ENCODE results near the gene SNX6.
"Not testable (repeated sequence)": the region's sequence is repeated elsewhere in the genome, so short reads cannot be mapped to it uniquely, and the experiment has no call there.

SNX6 gene

GRCh38 chr14:34569750-34570149, 60.2 kb downstream of the SNX6 start:
- no peaks in the 10 kb centered on the region for H3K79me2 ChIP-seq (ENCODE audit: insufficient read depth, low read length)
- H3K4me3 ChIP-seq (ENCODE audit: low read depth in 1 of 2, low read length in 2 of 2) = no peak overlapping the region
- H3K4me2 ChIP-seq (ENCODE audit: insufficient read depth, low read length) = no peak overlapping the region
- peaks cover 82% of the 10 kb centered on the region for H3K36me3 ChIP-seq (ENCODE audit: insufficient read depth, low read length)
- ATAC-seq (ENCODE audit: insufficient read depth, low read depth) = no peak
- DNase-seq = no peak
- H3K9me3 ChIP-seq (ENCODE audit: insufficient read depth, low read length, severe bottlenecking) = no peaks in the 10 kb centered on the region
- H3K9ac ChIP-seq (ENCODE audit: low read depth, low read length) = no peak overlapping the region
- no peaks in the 10 kb centered on the region for H4K20me1 ChIP-seq (ENCODE audit: insufficient read depth, low read length)
- no peaks in the 10 kb centered on the region for H3K27me3 ChIP-seq (ENCODE audit: insufficient read depth, low read length, poor library complexity)
- no peak overlapping the region for H2AFZ ChIP-seq (ENCODE audit: low read depth, low read length)
- no peak for TF ChIP-seq CTCF (IDR thresholded peaks at IDR 0.05; ENCODE audit: borderline replicate concordance, extremely low read depth, low read length, poor library complexity, severe bottlenecking)
- no peak for TF ChIP-seq EZH2 (IDR thresholded peaks at IDR 0.05; ENCODE audit: borderline replicate concordance, low read depth, low read length, severe bottlenecking)
- no peak overlapping the region for H3K27ac ChIP-seq (ENCODE audit: low read length)
- H3K4me1 ChIP-seq (ENCODE audit: insufficient read depth, low read length) = no peaks in the 10 kb centered on the region

GRCh38 chr14:34568803-34569202, 61.1 kb downstream of the SNX6 start:
- Histone ChIP-seq H3K27me3 (ENCODE audit: insufficient read depth, low read length, poor library complexity) (no peaks in the 10 kb centered on the region), H3K9me3 (ENCODE audit: insufficient read depth, low read length, severe bottlenecking) (no peaks in the 10 kb centered on the region), H3K36me3 (ENCODE audit: insufficient read depth, low read length) (peaks cover 83% of the 10 kb centered on the region), H3K27ac (ENCODE audit: low read length) (no peak overlapping the region), H2AFZ (ENCODE audit: low read depth, low read length) (no peak overlapping the region), H4K20me1 (ENCODE audit: insufficient read depth, low read length) (no peaks in the 10 kb centered on the region), H3K4me1 (ENCODE audit: insufficient read depth, low read length) (no peaks in the 10 kb centered on the region), H3K9ac (ENCODE audit: low read depth, low read length) (no peak overlapping the region), H3K79me2 (ENCODE audit: insufficient read depth, low read length) (no peaks in the 10 kb centered on the region), H3K4me3 (ENCODE audit: low read depth in 1 of 2, low read length in 2 of 2) (no peak overlapping the region), H3K4me2 (ENCODE audit: insufficient read depth, low read length) (no peak overlapping the region)
- ATAC-seq (ENCODE audit: insufficient read depth, low read depth) (no peak), DNase-seq (no peak)
- TF ChIP-seq EZH2 (IDR thresholded peaks at IDR 0.05; ENCODE audit: borderline replicate concordance, low read depth, low read length, severe bottlenecking) (no peak), CTCF (IDR thresholded peaks at IDR 0.05; ENCODE audit: borderline replicate concordance, extremely low read depth, low read length, poor library complexity, severe bottlenecking) (no peak)

DNA sequence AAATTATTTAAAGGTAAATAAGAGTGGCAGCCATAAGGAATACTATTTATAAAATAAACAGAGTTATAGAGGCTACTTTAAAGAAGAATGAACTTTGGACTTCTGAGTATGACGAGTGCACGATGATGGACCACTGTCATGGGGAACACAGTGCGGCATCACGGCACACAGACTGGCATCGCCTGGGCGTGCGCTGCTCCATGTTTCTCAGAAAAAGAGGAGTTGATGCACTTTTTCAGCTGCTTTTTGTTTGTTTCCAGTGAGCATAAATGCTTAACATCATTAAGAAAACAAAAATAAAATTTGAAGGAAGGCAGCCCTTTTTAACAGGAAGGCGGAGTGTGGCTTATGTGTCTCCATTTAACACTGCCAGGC, 67.2 kb downstream of the SNX6 start:
- no peak for TF ChIP-seq EZH2 (IDR thresholded peaks at IDR 0.05; ENCODE audit: borderline replicate concordance, low read depth, low read length, severe bottlenecking)
- H3K4me1 ChIP-seq (ENCODE audit: insufficient read depth, low read length) = no peaks in the 10 kb centered on the region
- no peaks in the 10 kb centered on the region for H3K27me3 ChIP-seq (ENCODE audit: insufficient read depth, low read length, poor library complexity)
- H3K4me3 ChIP-seq (ENCODE audit: low read depth in 1 of 2, low read length in 2 of 2) = no peak overlapping the region
- ATAC-seq (ENCODE audit: insufficient read depth, low read depth) (no peak), DNase-seq (no peak)
- H2AFZ ChIP-seq (ENCODE audit: low read depth, low read length) = no peak overlapping the region
- H3K27ac ChIP-seq (ENCODE audit: low read length) = no peak overlapping the region
- no peaks in the 10 kb centered on the region for H3K79me2 ChIP-seq (ENCODE audit: insufficient read depth, low read length)
- no peak overlapping the region for H3K4me2 ChIP-seq (ENCODE audit: insufficient read depth, low read length)
- no peak overlapping the region for H3K9ac ChIP-seq (ENCODE audit: low read depth, low read length)
- H4K20me1 ChIP-seq (ENCODE audit: insufficient read depth, low read length) = no peaks in the 10 kb centered on the region
- H3K36me3 ChIP-seq (ENCODE audit: insufficient read depth, low read length) = peaks cover 46% of the 10 kb centered on the region
- H3K9me3 ChIP-seq (ENCODE audit: insufficient read depth, low read length, severe bottlenecking) = no peaks in the 10 kb centered on the region

- ATAC-seq (ENCODE audit: insufficient read depth, low read depth); H3K4me3 ChIP-seq (ENCODE audit: low read depth in 1 of 2, low read length in 2 of 2): not testable (repeated sequence)
Measured at GRCh38 chr14:34562037-34562775, 67.7 kb downstream of the SNX6 start.

DNA sequence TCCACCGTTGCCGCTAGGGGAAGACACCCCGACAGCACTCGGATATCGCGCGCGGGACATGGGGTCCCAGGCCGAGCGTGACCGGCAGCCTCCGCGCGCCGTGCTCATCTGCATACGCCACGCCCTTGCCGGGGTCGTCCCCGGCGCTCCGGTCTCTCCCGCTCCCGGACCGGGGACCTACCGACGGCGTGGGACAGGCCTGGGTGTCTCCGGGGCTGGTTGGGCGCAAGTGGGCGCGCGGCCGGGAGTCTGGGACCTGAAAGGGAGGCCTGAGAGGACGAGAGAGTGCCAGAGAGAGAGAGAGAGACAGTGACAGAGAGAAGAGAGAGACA, 73.5 kb downstream of the SNX6 start:
- not testable (repeated sequence) for H2AFZ ChIP-seq (ENCODE audit: low read depth, low read length); H3K27me3 ChIP-seq (ENCODE audit: insufficient read depth, low read length, poor library complexity); H3K4me3 ChIP-seq (ENCODE audit: low read depth in 1 of 2, low read length in 2 of 2); H3K36me3 ChIP-seq (ENCODE audit: insufficient read depth, low read length); H3K79me2 ChIP-seq (ENCODE audit: insufficient read depth, low read length); H4K20me1 ChIP-seq (ENCODE audit: insufficient read depth, low read length); DNase-seq; H3K27ac ChIP-seq (ENCODE audit: low read length); H3K9ac ChIP-seq (ENCODE audit: low read depth, low read length); H3K9me3 ChIP-seq (ENCODE audit: insufficient read depth, low read length, severe bottlenecking); H3K4me2 ChIP-seq (ENCODE audit: insufficient read depth, low read length)
- peak; percentile 59 for ATAC-seq (ENCODE audit: insufficient read depth, low read depth)
- H3K4me1 ChIP-seq (ENCODE audit: insufficient read depth, low read length) = peaks cover 12% of the 10 kb centered on the region

More at GRCh38 chr14:34562037-34562775, 67.7 kb downstream of the SNX6 start:
- not testable (repeated sequence) for H3K4me2 ChIP-seq (ENCODE audit: insufficient read depth, low read length); H3K4me1 ChIP-seq (ENCODE audit: insufficient read depth, low read length); H3K9ac ChIP-seq (ENCODE audit: low read depth, low read length); H3K79me2 ChIP-seq (ENCODE audit: insufficient read depth, low read length); H3K27me3 ChIP-seq (ENCODE audit: insufficient read depth, low read length, poor library complexity); H4K20me1 ChIP-seq (ENCODE audit: insufficient read depth, low read length); DNase-seq; H3K9me3 ChIP-seq (ENCODE audit: insufficient read depth, low read length, severe bottlenecking); H3K27ac ChIP-seq (ENCODE audit: low read length); H2AFZ ChIP-seq (ENCODE audit: low read depth, low read length)
- peaks cover 40% of the 10 kb centered on the region for H3K36me3 ChIP-seq (ENCODE audit: insufficient read depth, low read length)

GRCh38 chr14:34555583-34556497, 74.1 kb downstream of the SNX6 start:
- not testable (repeated sequence) for H2AFZ ChIP-seq (ENCODE audit: low read depth, low read length); H4K20me1 ChIP-seq (ENCODE audit: insufficient read depth, low read length); H3K27me3 ChIP-seq (ENCODE audit: insufficient read depth, low read length, poor library complexity); H3K4me3 ChIP-seq (ENCODE audit: low read depth in 1 of 2, low read length in 2 of 2); DNase-seq; H3K9me3 ChIP-seq (ENCODE audit: insufficient read depth, low read length, severe bottlenecking); H3K36me3 ChIP-seq (ENCODE audit: insufficient read depth, low read length); H3K4me2 ChIP-seq (ENCODE audit: insufficient read depth, low read length); H3K27ac ChIP-seq (ENCODE audit: low read length); H3K9ac ChIP-seq (ENCODE audit: low read depth, low read length); H3K79me2 ChIP-seq (ENCODE audit: insufficient read depth, low read length)
- peaks cover 12% of the 10 kb centered on the region for H3K4me1 ChIP-seq (ENCODE audit: insufficient read depth, low read length)
- ATAC-seq (ENCODE audit: insufficient read depth, low read depth) = peak; percentile 80

Measured in DND-41 (cell line).